ENCODE data around the gene KRT36. TPM values are rescaled to one million over a fixed set of nuclear protein-coding genes. Genes with fewer than 3 reads are reported as not detected.

The KRT36 gene
- total and polyA plus RNA-seq, 2 experiments from 2014 or later, result not detected

GRCh38 chr17:41439375-41439774 lies 50.3 kb downstream of the KRT36 start (continued):
- TF ChIP-seq EZH2phosphoT487 (IDR thresholded peaks at IDR 0.05; ENCODE audit: unreplicated experiment) (no peak), ZNF462 (CRISPR knock-in tag; IDR thresholded peaks at IDR 0.05) (no peak), ZNF114 (CRISPR knock-in tag; IDR thresholded peaks at IDR 0.05) (no peak), NANOG (IDR thresholded peaks at IDR 0.05; ENCODE audit: borderline replicate concordance) (no peak), ZNF331 (CRISPR knock-in tag; IDR thresholded peaks at IDR 0.05; ENCODE audit: low read depth) (no peak), JUNB (IDR thresholded peaks at IDR 0.05; ENCODE audit: unreplicated experiment) (no peak), POLR2AphosphoS5 (IDR thresholded peaks at IDR 0.05; ENCODE audit: low read depth) (no peak), STAT1 (IDR thresholded peaks at IDR 0.05; ENCODE audit: unreplicated experiment) (no peak)

GRCh38 chr17:41437769-41438168 lies 51.9 kb downstream of the KRT36 start:
- Mint-ChIP-seq H3K4me3 (no peak overlapping the region), H3K9me3 (peaks cover 4% of the 10 kb centered on the region; the same call in 2 of the 3 replicates), H3K27me3 (ENCODE audit: insufficient read depth, low read depth, poor library complexity) (peaks cover 3% of the 10 kb centered on the region), H3K4me1 (no peaks in the 10 kb centered on the region), H3K36me3 (ENCODE audit: low read depth) (no peaks in the 10 kb centered on the region), H3K27ac (no peak overlapping the region)
- H3K36me3 ChIP-seq (ENCODE audit: insufficient read depth), result no peaks in the 10 kb centered on the region; the same call in 1 of the 2 replicates
- H4K20me1 ChIP-seq (replicated peaks; ENCODE audit: insufficient read depth), result no peaks in the 10 kb centered on the region
- DNase-seq (ENCODE audit: low spot score), result no peak
- no peaks in the 10 kb centered on the region for H3K79me2 ChIP-seq (replicated peaks; ENCODE audit: insufficient read depth)
- 0 out of 2 replicates have a peak, but pooled peaks cover 3% of the 10 kb centered on the region for H3K9me2 ChIP-seq (ENCODE audit: insufficient read depth)
- no peaks in the 10 kb centered on the region for H3K4me1 ChIP-seq (ENCODE audit: insufficient read depth)
- H3F3A ChIP-seq (replicated peaks; ENCODE audit: low read depth), result no peaks in the 10 kb centered on the region
- H3K4me2 ChIP-seq, result no peak overlapping the region
- H3K4me3 ChIP-seq, result no peak overlapping the region
- no peaks in the 10 kb centered on the region for H3K27me3 ChIP-seq (ENCODE audit: insufficient read depth)
- H3K27ac ChIP-seq (ENCODE audit: low read depth), result no peak overlapping the region
- no peak for ATAC-seq
- no peak overlapping the region for H2AFZ ChIP-seq
- TF ChIP-seq, protein P1, sequence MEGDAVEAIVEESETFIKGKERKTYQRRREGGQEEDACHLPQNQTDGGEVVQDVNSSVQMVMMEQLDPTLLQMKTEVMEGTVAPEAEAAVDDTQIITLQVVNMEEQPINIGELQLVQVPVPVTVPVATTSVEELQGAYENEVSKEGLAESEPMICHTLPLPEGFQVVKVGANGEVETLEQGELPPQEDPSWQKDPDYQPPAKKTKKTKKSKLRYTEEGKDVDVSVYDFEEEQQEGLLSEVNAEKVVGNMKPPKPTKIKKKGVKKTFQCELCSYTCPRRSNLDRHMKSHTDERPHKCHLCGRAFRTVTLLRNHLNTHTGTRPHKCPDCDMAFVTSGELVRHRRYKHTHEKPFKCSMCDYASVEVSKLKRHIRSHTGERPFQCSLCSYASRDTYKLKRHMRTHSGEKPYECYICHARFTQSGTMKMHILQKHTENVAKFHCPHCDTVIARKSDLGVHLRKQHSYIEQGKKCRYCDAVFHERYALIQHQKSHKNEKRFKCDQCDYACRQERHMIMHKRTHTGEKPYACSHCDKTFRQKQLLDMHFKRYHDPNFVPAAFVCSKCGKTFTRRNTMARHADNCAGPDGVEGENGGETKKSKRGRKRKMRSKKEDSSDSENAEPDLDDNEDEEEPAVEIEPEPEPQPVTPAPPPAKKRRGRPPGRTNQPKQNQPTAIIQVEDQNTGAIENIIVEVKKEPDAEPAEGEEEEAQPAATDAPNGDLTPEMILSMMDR (conservative IDR thresholded peaks at IDR 0.05; ENCODE audit: low read depth in 2 of 2), result no peak
- TF ChIP-seq ZNF331 (CRISPR knock-in tag; IDR thresholded peaks at IDR 0.05; ENCODE audit: low read depth), result no peak
- no peak for TF ChIP-seq NANOG (IDR thresholded peaks at IDR 0.05; ENCODE audit: borderline replicate concordance)
- TF ChIP-seq REST (IDR thresholded peaks at IDR 0.05; ENCODE audit: unreplicated experiment), result no peak
